ENCODE measurements around the gene PXDN.

The PXDN gene

GRCh38 chr2:1754461-1755170, 10.3 kb upstream of the PXDN start:
- DNase-seq, result no peak

- DNase-seq, result no peak
Observed at GRCh38 chr2:1754046-1754445, 9.7 kb upstream of the PXDN start.

- DNase-seq, result no peak
Observed at GRCh38 chr2:1752751-1753150, 8.4 kb upstream of the PXDN start.

GRCh38 chr2:1751767-1752725, 7.7 kb upstream of the PXDN start:
- no peak for DNase-seq

DNA sequence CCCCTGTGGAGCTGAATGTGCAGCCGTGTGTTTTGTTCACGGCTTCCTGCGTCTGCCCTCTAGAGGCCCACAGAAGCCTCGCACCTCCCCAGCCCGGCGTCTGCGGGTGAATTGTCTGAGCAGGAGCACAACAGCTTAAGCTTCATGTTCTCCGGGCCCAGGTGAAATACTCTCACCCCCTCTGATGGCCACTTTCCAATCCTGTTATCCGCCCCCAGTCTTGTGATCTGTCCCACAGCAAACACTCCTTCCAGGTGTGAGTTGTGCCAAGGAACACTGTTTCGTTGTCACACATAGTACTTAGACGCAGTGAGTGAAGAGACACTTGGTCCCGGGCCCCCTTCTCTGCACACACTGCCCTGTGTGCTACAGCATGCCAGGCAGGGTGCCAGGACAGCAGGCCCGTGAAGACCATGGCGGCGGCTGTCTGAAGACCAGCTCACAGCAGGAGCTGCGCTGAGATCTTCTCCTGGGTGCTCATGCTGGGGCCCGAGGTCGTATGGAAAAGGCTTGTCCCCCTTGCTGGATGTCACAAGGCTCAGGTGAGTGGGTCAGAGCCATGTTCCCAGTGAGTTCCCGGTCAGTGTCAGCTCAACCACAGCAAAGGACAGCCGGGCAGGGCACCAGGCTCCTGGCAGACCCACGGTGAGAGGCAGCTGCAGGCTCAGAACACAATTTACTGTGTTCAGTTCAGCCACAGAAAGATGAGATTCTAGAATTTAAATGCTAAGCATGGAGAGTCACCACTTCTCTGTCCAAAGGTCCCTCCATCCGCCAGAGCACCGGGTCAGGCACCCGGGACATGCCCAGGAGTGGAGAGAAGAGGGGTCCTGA, 6.8 kb upstream of the PXDN start:
- peak; percentile 29 for DNase-seq

- DNase-seq, result no peak
Observed at GRCh38 chr2:1750270-1750932, 6.1 kb upstream of the PXDN start.

DNA sequence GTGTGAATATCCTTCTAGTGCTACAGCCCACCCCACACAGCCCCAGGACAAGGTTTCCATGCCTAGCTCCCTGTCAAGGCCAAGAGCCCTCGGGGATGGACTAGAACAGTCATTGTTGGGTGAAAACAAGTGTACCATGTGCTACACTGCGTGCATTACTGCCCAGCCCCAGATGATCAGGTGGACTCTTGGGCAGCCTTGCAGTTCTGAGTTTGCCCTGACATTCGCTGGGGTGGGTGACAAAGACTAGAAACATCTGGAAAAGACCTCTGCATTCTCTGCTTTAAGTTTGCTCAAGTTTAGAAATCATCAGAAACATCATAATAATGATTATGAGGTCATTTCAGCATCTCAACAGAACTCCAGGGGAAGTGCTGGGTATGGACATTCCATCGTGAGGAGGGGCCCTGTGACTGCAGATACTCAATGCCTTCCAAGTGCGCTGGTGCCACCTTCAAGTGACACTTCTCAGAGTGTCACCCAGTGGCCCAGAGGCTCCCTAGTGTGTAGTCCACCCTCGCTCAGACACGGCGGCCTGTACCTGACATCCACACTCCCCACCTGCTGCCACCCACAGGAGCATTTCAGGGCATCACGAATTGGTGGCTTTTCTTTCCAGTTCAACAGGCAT, 5.3 kb upstream of the PXDN start:
- DNase-seq, result no peak

- no peak for DNase-seq
Observed at GRCh38 chr2:1748741-1749488, 4.6 kb upstream of the PXDN start.

DNA sequence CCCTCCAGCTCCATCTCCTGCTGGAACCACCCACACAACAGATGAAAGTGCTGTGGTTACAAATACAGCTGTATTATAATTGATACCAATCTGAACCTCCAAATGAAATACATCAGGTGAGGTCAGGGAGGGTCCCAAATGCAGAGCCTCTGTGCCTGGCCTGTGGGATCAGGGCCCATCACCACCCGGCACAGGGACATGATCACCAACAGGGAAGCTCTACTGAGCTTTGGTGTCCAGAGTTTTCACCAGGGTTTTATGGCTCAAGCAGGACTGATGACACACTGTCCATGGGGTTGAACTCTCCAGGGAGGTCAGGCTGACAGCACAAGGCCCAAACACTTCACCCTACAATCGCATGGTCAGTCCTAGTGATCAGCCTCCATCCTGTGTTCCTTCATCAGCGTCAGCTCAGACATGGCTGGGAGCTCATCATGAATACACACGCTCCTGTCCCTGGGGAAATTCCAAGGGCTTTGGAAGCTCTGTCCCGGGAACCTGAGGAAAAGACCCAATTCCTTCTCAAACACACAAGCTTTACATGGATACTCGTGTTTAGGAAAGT, 3.9 kb upstream of the PXDN start:
- DNase-seq, result no peak

DNA sequence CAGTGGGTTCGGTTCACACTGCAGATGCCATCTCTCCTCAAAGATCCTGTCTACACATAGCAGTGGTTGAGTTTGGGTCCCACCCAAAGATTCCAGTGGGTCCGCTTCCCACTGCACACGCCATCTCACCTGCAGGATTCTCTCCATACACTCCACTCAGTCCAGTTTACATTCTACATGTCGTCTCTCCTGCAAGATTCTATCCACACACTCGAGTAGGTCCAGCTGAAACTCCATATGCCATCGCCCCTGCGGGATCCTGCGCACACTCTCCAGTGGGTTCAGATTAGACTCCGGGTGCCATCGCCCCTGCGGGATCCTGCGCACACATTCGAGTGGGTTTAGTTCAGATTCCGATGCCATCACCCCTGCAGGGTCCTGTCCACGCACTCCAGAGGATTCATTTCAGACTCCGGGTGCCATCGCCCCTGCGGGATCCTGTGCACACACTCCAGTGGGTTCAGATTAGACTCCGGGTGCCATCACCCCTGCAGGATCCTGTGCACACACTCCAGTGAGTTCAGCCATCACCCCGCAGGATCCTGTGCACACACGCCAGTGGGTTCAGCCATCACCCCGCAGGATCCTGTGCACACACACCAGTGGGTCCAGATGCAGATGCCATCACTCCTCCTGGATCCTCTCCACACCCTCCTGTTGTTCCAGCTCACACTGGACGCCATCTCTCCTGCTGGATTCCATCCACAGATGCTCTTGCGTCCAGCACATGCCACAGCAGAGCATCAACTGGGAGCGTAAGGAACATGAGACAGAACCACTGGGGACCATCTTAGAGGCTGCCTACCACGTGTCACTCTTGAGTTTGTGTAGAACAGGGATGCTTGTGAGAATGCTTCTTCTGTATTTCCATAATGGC, 3.0 kb upstream of the PXDN start:
- no peak for DNase-seq

DNA sequence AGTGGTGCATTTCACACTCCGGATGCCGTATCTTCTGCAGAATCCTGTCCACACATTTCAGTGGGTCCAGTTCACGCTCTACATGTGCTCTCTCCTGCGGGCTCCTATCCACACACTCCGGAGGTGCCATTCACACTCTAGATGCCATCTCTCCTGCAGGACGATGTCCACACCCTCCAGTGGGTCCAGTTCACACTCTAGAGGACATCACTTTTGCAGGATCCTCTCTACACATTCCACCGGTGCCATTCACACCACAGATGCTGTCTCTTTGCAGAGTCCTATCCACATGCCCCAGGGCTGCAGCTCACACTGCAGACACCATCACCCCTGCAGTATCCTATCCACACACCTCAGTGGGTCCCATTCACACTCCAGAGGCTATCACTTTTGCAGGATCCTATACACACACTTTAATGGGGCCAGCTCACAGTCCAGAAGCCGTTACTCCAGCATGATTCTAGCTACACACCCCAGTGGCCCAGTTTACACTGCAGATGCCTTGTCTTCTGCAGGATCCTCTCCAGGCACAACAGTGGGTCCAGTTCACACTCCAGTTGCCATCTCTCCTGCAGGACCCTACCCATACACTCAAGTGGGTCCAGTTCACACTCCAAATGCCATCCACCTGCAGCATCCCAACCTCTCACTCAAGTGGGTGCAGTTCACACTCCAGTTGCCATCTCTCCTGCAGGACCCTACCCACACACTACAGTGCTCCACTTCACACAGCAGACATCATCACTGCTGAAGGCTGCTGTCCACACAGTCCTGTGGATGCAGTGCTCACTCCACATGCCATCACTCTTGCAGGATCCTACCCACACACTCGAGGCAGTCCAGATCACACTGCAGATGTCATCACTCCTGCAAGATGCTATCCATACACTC, 2.1 kb upstream of the PXDN start:
- DNase-seq, result no peak

- no peak for DNase-seq
Observed at GRCh38 chr2:1745171-1746023, 1.1 kb upstream of the PXDN start.

DNA sequence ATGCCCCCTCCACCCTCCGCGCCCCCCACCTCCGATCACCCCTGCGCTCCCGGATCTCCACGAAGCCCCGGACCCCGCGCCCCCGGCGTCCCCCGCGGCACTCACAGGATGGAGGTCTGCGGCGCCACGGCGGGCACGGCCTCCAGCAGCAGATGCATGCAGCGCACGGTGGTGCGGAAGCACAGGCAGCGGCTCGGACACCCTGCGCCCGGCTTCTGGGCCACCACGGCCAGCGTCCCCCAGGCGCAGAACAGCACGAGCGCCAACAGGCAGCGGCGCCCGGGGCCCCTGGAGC, 217 bp downstream of the PXDN start:
- DNase-seq, result no peak

- no peak for DNase-seq
Observed at GRCh38 chr2:1743396-1744150, 742 bp downstream of the PXDN start.

DNA sequence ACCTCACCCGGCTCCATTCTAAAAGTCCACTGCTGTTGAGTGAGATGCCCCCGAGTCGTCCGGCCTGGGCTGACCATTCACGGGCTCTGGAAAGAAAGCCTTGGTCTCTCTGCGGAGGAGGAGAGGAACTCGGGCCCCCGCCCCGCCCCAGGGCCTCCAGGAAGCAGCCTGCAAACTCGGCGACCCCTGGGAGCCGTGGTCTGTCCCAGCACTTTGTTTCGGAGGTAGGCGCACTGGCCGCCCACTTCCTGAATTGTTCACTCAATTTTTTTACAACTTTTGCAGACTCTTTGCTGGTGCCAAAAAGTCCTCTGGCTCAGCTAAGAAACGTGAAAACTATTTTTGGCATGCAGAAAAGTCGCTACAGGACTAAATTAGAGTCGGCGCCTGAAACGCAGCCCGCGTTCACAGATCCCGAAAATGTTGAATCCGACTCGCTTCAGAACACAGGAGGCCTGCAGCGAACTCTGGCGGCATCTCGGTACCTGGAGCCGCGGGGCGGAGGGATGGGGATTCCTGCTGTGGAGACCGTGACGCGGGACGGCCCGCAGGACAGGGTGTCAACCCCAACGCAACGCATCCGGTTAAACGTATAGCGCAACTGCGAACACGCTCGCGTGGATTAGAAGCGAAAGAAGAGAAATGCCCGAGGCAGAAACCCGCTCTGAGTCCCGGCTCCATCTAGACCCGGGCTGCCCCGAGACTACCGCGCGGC, 1.5 kb downstream of the PXDN start:
- peak; percentile 26 for DNase-seq

- no peak for DNase-seq
Observed at GRCh38 chr2:1742301-1742680, 2.0 kb downstream of the PXDN start.

- DNase-seq, result no peak
Observed at GRCh38 chr2:1741851-1742250, 2.5 kb downstream of the PXDN start.
